Measurements from ENCODE around the gene AGPAT3.

DNA sequence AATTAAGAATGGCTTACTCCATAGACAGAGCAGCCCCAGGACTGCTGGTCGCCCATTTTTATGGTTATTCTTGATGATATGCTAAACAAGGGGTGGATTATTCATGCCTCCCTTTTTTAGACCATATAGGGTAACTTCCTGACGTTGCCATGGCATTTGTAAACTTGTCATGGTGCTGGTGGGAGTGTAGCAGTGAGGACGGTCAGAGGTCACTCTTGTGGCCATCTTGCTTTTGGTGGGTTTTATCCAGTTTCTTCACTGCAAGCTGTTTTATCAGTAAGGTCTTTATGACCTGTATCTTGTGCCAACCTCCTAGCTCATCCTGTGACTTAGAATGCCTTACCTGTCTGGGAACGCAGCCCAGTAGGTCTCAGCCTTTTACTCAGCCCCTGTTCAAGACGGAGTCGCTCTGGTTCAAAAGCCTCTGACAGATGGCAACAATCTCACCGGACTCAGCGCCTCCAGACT is 5.2 kb upstream of the AGPAT3 start:
- TF ChIP-seq BHLHE40 (IDR thresholded peaks at IDR 0.05; ENCODE audit: borderline replicate concordance in 1 of 2, low read depth in 2 of 2, low read length in 1 of 2) (no peak), CREM (IDR thresholded peaks at IDR 0.05; ENCODE audit: low read depth) (no peak), ETV6 (conservative IDR thresholded peaks at IDR 0.05 in 1 of 2, IDR thresholded peaks at IDR 0.05 in 1 of 2; ENCODE audit: borderline replicate concordance in 1 of 2, low read depth in 1 of 2) (no peak), YY1 (IDR thresholded peaks at IDR 0.05; ENCODE audit: low read depth, low read length) (no peak), NFYB (IDR thresholded peaks at IDR 0.05; ENCODE audit: insufficient read depth, low read depth, low read length) (no peak), RAD21 (IDR thresholded peaks at IDR 0.05; ENCODE audit: insufficient read depth, low read depth, low read length) (no peak), RELA (IDR thresholded peaks at IDR 0.05; ENCODE audit: borderline replicate concordance, partially characterized antibody) (no peak)
- TF ChIP-seq, protein P1, sequence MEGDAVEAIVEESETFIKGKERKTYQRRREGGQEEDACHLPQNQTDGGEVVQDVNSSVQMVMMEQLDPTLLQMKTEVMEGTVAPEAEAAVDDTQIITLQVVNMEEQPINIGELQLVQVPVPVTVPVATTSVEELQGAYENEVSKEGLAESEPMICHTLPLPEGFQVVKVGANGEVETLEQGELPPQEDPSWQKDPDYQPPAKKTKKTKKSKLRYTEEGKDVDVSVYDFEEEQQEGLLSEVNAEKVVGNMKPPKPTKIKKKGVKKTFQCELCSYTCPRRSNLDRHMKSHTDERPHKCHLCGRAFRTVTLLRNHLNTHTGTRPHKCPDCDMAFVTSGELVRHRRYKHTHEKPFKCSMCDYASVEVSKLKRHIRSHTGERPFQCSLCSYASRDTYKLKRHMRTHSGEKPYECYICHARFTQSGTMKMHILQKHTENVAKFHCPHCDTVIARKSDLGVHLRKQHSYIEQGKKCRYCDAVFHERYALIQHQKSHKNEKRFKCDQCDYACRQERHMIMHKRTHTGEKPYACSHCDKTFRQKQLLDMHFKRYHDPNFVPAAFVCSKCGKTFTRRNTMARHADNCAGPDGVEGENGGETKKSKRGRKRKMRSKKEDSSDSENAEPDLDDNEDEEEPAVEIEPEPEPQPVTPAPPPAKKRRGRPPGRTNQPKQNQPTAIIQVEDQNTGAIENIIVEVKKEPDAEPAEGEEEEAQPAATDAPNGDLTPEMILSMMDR (IDR thresholded peaks at IDR 0.05 in 2 of 3, conservative IDR thresholded peaks at IDR 0.05 in 1 of 3; ENCODE audit: control insufficient read depth in 2 of 3, extremely low read depth in 1 of 3, insufficient read depth in 1 of 3, low read depth in 3 of 3, low read length in 3 of 3) = no peak
- TF ChIP-seq, protein P2, sequence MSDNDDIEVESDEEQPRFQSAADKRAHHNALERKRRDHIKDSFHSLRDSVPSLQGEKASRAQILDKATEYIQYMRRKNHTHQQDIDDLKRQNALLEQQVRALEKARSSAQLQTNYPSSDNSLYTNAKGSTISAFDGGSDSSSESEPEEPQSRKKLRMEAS (IDR thresholded peaks at IDR 0.05; ENCODE audit: low read depth, low read length) = no peak
